WTC11 (cell line): ENCODE results near the gene AGAP1. TPM values are rescaled to one million over a fixed set of nuclear protein-coding genes. Genes with fewer than 3 reads are reported as not detected.

Experiments
- ATAC-seq: fragments of 200-7000 bp; cut with Tn5 transposase; 2 replicates; pipeline ENCODE4 v1.10.0; 2021; ENCODE audit warnings: mild to moderate bottlenecking, moderate library complexity
- CTCF ChIA-PET: fragments of 300-600 bp; sonication (Branson Sonifier 250); formaldehyde crosslinking; loops from one replicate; lab custom pipeline; 2021; ENCODE audit warnings: antibody characterized with exemption; lab: Charles Lee
- POLR2A ChIA-PET: fragments of 350-600 bp; sonication (Branson Sonifier 250); formaldehyde crosslinking; loops from one replicate; lab custom pipeline; 2021; ENCODE audit warnings: antibody characterized with exemption; lab: Charles Lee
- DNase-seq: peaks from one replicate; pipeline ENCODE4 v3.0.0; 2021; ENCODE audit warnings: low spot score
- H3K27ac Mint-ChIP-seq: 2 replicates; pipeline ENCODE4 v1.8.0; 2021; ENCODE audit warnings: mixed read lengths
- H3K27me3 Mint-ChIP-seq: 2 replicates; pipeline ENCODE4 v1.8.0; 2021; ENCODE audit warnings: low read depth, mild to moderate bottlenecking, moderate library complexity, mixed read lengths
- H3K36me3 Mint-ChIP-seq: 2 replicates; pipeline ENCODE4 v1.8.0; 2021; ENCODE audit warnings: mixed read lengths
- H3K4me1 Mint-ChIP-seq: 2 replicates; pipeline ENCODE4 v1.8.0; 2022; ENCODE audit warnings: mixed read lengths
- H3K4me3 Mint-ChIP-seq: 2 replicates; pipeline ENCODE4 v1.8.0; 2021; ENCODE audit warnings: mild to moderate bottlenecking, moderate library complexity, mixed read lengths
- H3K9me3 Mint-ChIP-seq: 2 replicates; pipeline ENCODE4 v1.8.0; 2021; ENCODE audit warnings: mixed read lengths
- CREM ChIP-seq: sonication (generic); formaldehyde crosslinking; IDR thresholded peaks from 2 replicates; pipeline ENCODE4 v1.8.1; 2022; ENCODE audit warnings: mild to moderate bottlenecking, missing genetic modification reagents, moderate library complexity
- ELF4 ChIP-seq: sonication (generic); formaldehyde crosslinking; IDR thresholded peaks from 2 replicates; pipeline ENCODE4 v1.8.1; 2022; ENCODE audit warnings: low read depth, mild to moderate bottlenecking, moderate library complexity, missing genetic modification reagents
- EMX1 ChIP-seq: fragments of 250-450 bp; sonication (Bioruptor Pico); IDR thresholded peaks from 2 replicates; pipeline ENCODE4 v1.8.0; 2021; ENCODE audit warnings: mild to moderate bottlenecking
- ESRRA ChIP-seq: sonication (generic); formaldehyde crosslinking; IDR thresholded peaks from 2 replicates; pipeline ENCODE4 v1.8.1; 2022; ENCODE audit warnings: mild to moderate bottlenecking, missing genetic modification reagents, borderline replicate concordance
- HMGA2 ChIP-seq: fragments of 250-450 bp; sonication (Bioruptor Pico); IDR thresholded peaks from 2 replicates; pipeline ENCODE4 v1.4.0; 2021; ENCODE audit warnings: mild to moderate bottlenecking, moderate library complexity
- JAZF1 ChIP-seq: fragments of 250-450 bp; sonication (Bioruptor Pico); IDR thresholded peaks from 2 replicates; pipeline ENCODE4 v1.9.0; 2021; ENCODE audit warnings: moderate library complexity, mild to moderate bottlenecking, inconsistent platforms
- NFYB ChIP-seq: sonication (generic); formaldehyde crosslinking; conservative IDR thresholded peaks from 2 replicates; pipeline ENCODE4 v1.8.0; 2022; ENCODE audit warnings: low read depth, missing genetic modification reagents
- NR1H2 ChIP-seq: sonication (generic); formaldehyde crosslinking; IDR thresholded peaks from 2 replicates; pipeline ENCODE4 v1.9.0; 2021; ENCODE audit warnings: mild to moderate bottlenecking, moderate library complexity, missing genetic modification reagents
- NR3C1 ChIP-seq: sonication (generic); formaldehyde crosslinking; conservative IDR thresholded peaks from 2 replicates; pipeline ENCODE4 v1.8.1; 2023; ENCODE audit warnings: low read depth, mild to moderate bottlenecking, missing genetic modification reagents
- RELA ChIP-seq: sonication (generic); formaldehyde crosslinking; IDR thresholded peaks from 2 replicates; pipeline ENCODE4 v1.8.1; 2022; ENCODE audit warnings: missing genetic modification reagents, mild to moderate bottlenecking, borderline replicate concordance
- SMAD3 ChIP-seq: sonication (generic); formaldehyde crosslinking; IDR thresholded peaks from 2 replicates; pipeline ENCODE4 v1.8.0; 2022; ENCODE audit warnings: missing genetic modification reagents, mild to moderate bottlenecking, borderline replicate concordance
- TEAD4 ChIP-seq: sonication (generic); formaldehyde crosslinking; IDR thresholded peaks from 2 replicates; pipeline ENCODE4 v1.8.0; 2022; ENCODE audit warnings: mild to moderate bottlenecking, missing genetic modification reagents
- ZNF423 ChIP-seq: fragments of 250-450 bp; sonication (Bioruptor Pico); IDR thresholded peaks from 2 replicates; pipeline ENCODE4 v2.1.2; 2022; ENCODE audit warnings: mild to moderate bottlenecking, moderate library complexity
- ZNF671 ChIP-seq: fragments of 250-450 bp; sonication (Bioruptor Pico); IDR thresholded peaks from 2 replicates; pipeline ENCODE4 v1.8.0; 2021; ENCODE audit warnings: mild to moderate bottlenecking
- total RNA-seq: library from RNA; stranded (reverse); gene quantifications from 3 replicates; pipeline ENCODE4 v1.2.3, GENCODE V29; 2021
- TF ChIP-seq, protein P1 (sequence below): sonication (generic); formaldehyde crosslinking; conservative IDR thresholded peaks from 2 replicates; pipeline ENCODE4 v1.8.1; 2022; ENCODE audit warnings: mild to moderate bottlenecking, missing genetic modification reagents
- TF ChIP-seq, protein P2 (sequence below): sonication (generic); formaldehyde crosslinking; IDR thresholded peaks from 2 replicates; pipeline ENCODE4 v1.8.0; 2022; ENCODE audit warnings: mild to moderate bottlenecking, missing genetic modification reagents
- TF ChIP-seq, protein P3 (sequence below): sonication (generic); formaldehyde crosslinking; IDR thresholded peaks from 2 replicates; pipeline ENCODE4 v1.8.1; 2023; ENCODE audit warnings: mild to moderate bottlenecking, missing genetic modification reagents
- TF ChIP-seq, protein P4 (sequence below): sonication (generic); formaldehyde crosslinking; IDR thresholded peaks from 2 replicates; pipeline ENCODE4 v1.8.1; 2022; ENCODE audit warnings: low read depth, missing genetic modification reagents, borderline replicate concordance
- TF ChIP-seq, protein P5 (sequence below): sonication (generic); formaldehyde crosslinking; IDR thresholded peaks from 2 replicates; pipeline ENCODE4 v1.8.1; 2023; ENCODE audit warnings: mild to moderate bottlenecking, missing genetic modification reagents, moderate library complexity
- TF ChIP-seq, protein P6 (sequence below): sonication (generic); formaldehyde crosslinking; IDR thresholded peaks from 2 replicates; pipeline ENCODE4 v1.8.0; 2022; ENCODE audit warnings: missing genetic modification reagents

Gene AGAP1
- total RNA-seq, 1 experiment from 2014 or later: 49.3 TPM

DNA sequence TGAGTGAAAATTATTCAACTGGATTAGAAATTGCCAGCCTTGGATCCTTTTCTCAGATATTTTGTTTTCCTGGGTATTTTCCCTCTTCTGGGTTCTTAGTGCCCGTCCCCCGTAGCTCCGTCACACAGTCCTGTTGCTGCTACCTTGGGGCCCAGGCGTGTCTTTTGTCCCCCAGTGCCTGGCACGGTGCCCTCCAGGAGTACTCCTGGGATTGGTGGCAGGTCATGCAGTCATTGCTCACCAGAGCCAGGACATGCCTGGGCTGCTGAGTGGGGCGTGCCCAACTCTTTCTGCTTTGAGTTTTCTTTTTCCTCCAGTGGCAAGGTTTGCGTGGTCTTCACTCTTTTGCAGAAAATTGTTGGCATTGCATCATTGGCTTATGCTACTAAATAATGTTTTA lies 275.2 kb downstream of the AGAP1 start (continued):
- TF ChIP-seq ELF4 (CRISPR knock-in tag) (no peak), NR1H2 (no peak), TEAD4 (CRISPR knock-in tag) (no peak), ZNF423 (CRISPR knock-in tag) (no peak), CREM (CRISPR knock-in tag) (no peak), SMAD3 (CRISPR knock-in tag) (no peak), EMX1 (CRISPR knock-in tag) (no peak)
- TF ChIP-seq, protein P1, sequence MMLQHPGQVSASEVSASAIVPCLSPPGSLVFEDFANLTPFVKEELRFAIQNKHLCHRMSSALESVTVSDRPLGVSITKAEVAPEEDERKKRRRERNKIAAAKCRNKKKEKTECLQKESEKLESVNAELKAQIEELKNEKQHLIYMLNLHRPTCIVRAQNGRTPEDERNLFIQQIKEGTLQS (CRISPR knock-in tag): no peak
- TF ChIP-seq, protein P2, sequence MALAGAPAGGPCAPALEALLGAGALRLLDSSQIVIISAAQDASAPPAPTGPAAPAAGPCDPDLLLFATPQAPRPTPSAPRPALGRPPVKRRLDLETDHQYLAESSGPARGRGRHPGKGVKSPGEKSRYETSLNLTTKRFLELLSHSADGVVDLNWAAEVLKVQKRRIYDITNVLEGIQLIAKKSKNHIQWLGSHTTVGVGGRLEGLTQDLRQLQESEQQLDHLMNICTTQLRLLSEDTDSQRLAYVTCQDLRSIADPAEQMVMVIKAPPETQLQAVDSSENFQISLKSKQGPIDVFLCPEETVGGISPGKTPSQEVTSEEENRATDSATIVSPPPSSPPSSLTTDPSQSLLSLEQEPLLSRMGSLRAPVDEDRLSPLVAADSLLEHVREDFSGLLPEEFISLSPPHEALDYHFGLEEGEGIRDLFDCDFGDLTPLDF: no peak
- TF ChIP-seq, protein P3, sequence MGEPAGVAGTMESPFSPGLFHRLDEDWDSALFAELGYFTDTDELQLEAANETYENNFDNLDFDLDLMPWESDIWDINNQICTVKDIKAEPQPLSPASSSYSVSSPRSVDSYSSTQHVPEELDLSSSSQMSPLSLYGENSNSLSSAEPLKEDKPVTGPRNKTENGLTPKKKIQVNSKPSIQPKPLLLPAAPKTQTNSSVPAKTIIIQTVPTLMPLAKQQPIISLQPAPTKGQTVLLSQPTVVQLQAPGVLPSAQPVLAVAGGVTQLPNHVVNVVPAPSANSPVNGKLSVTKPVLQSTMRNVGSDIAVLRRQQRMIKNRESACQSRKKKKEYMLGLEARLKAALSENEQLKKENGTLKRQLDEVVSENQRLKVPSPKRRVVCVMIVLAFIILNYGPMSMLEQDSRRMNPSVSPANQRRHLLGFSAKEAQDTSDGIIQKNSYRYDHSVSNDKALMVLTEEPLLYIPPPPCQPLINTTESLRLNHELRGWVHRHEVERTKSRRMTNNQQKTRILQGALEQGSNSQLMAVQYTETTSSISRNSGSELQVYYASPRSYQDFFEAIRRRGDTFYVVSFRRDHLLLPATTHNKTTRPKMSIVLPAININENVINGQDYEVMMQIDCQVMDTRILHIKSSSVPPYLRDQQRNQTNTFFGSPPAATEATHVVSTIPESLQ (CRISPR knock-in tag): no peak

DNA sequence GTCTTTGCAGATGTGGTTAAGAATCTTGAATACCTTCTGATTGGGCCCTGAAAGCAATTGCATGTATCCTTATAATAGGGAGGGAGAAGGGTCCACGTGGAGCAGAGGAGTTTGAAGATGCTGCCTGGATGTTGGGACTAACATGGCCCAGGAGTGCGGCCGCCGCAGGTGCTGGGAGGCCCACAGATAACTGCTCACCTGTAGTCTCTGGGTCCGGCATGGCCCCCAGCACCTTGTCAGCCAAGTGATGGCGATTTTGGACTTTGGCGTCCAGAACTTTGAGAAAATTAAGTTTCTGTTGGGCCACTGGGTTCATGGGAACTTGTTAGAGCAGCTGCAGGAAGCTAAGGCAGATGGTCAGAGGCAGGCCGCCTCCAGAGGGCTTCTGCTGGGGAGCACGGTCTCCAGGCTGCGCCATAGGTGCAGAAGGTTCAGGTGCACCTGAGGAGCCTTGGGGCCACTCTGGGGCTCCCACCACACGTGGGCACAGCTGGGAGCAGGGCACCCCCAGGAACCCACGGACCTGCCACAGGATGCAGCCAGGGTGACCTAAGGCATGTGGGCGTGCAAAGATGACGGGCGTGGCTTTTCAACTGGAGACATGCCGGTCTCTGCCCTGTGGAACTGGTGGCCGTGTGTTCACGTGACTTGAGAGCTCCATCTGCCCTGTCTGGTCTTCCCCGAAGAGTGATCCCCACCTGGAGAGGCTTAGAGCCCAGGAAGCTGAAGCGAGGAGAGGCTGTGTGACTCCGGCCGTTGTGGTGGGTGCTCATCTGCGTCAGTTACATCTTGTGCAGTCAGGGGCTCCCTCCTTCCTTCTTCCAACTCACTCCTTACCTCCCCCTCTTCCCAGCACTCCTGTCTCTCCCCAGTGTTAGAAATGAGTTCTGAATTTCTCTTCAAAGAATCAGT lies 277.3 kb downstream of the AGAP1 start:
- ATAC-seq (no peak), DNase-seq (no peak)
- no peaks in the 10 kb centered on the region for H3K9me3 Mint-ChIP-seq
- H3K27ac Mint-ChIP-seq: no peak overlapping the region
- H3K4me1 Mint-ChIP-seq: peaks cover 27% of the 10 kb centered on the region
- no peak overlapping the region for H3K4me3 Mint-ChIP-seq
- ChIA-PET CTCF (interaction anchor here (0.7 to 1.0 kb wide), 2 partner anchors 329 to 406 kb away, joined by 3 read pairs; no protein-coding TSS in a partner anchor), POLR2A (interaction anchor here (0.6 kb wide), 1 partner anchor 156 kb away, joined by 3 read pairs; no protein-coding TSS in a partner anchor)
- TF ChIP-seq, protein P4, sequence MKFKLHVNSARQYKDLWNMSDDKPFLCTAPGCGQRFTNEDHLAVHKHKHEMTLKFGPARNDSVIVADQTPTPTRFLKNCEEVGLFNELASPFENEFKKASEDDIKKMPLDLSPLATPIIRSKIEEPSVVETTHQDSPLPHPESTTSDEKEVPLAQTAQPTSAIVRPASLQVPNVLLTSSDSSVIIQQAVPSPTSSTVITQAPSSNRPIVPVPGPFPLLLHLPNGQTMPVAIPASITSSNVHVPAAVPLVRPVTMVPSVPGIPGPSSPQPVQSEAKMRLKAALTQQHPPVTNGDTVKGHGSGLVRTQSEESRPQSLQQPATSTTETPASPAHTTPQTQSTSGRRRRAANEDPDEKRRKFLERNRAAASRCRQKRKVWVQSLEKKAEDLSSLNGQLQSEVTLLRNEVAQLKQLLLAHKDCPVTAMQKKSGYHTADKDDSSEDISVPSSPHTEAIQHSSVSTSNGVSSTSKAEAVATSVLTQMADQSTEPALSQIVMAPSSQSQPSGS (CRISPR knock-in tag): no peak
- TF ChIP-seq, protein P5, sequence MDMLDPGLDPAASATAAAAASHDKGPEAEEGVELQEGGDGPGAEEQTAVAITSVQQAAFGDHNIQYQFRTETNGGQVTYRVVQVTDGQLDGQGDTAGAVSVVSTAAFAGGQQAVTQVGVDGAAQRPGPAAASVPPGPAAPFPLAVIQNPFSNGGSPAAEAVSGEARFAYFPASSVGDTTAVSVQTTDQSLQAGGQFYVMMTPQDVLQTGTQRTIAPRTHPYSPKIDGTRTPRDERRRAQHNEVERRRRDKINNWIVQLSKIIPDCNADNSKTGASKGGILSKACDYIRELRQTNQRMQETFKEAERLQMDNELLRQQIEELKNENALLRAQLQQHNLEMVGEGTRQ: no peak
- TF ChIP-seq RELA (CRISPR knock-in tag) (no peak), ZNF671 (no peak)
- peaks cover 8% of the 10 kb centered on the region; the same call in 1 of the 2 replicates for H3K36me3 Mint-ChIP-seq
- no peaks in the 10 kb centered on the region for H3K27me3 Mint-ChIP-seq

DNA sequence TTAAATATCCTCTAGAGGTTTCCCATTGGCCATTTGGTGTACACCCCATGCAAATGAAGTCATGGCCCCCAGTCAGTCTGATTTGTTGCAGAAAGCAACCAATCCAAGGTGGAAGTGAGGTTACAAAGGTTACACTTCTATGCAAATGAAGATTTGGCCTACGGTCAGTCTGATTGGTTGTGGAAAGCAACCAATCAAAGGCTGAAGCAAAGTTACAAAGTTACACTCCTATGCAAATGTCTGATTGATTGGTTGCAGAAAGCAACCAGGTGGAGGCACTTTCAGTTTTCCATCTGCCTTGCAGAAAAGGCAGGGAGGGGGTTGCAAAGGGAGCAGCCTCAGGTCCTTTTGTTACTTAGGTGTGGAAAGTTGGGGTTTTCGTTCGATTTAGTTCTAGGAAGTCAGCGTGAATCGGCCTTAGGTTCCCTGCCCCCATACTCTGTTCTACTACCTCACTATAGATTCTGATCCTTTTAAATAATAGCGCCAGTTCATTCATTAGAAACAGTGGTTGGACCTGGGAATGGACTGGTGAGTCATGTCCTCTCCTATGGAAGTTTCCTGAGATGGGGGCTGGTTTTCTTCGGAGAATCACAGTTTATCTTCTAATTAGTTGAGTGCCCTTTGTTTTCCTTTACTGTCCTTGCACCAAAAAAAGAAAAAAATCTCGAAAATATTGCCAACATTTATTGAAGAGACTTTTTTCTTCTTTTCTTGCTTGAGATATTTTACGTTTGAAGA lies 279.5 kb downstream of the AGAP1 start:
- peak; percentile 74 for ATAC-seq
- no peak overlapping the region for H3K27ac Mint-ChIP-seq
- CTCF ChIA-PET: no interaction called here

More for the DNA sequence above, 279.5 kb downstream of the AGAP1 start:
- peaks cover 8% of the 10 kb centered on the region; the same call in 1 of the 2 replicates for H3K36me3 Mint-ChIP-seq
- POLR2A ChIA-PET: no interaction called here
- TF ChIP-seq RELA (CRISPR knock-in tag): no peak
- no peak for TF ChIP-seq NR3C1 (CRISPR knock-in tag)
- TF ChIP-seq HMGA2 (CRISPR knock-in tag): no peak
- no peak for TF ChIP-seq ESRRA (CRISPR knock-in tag)
- TF ChIP-seq, protein P6, sequence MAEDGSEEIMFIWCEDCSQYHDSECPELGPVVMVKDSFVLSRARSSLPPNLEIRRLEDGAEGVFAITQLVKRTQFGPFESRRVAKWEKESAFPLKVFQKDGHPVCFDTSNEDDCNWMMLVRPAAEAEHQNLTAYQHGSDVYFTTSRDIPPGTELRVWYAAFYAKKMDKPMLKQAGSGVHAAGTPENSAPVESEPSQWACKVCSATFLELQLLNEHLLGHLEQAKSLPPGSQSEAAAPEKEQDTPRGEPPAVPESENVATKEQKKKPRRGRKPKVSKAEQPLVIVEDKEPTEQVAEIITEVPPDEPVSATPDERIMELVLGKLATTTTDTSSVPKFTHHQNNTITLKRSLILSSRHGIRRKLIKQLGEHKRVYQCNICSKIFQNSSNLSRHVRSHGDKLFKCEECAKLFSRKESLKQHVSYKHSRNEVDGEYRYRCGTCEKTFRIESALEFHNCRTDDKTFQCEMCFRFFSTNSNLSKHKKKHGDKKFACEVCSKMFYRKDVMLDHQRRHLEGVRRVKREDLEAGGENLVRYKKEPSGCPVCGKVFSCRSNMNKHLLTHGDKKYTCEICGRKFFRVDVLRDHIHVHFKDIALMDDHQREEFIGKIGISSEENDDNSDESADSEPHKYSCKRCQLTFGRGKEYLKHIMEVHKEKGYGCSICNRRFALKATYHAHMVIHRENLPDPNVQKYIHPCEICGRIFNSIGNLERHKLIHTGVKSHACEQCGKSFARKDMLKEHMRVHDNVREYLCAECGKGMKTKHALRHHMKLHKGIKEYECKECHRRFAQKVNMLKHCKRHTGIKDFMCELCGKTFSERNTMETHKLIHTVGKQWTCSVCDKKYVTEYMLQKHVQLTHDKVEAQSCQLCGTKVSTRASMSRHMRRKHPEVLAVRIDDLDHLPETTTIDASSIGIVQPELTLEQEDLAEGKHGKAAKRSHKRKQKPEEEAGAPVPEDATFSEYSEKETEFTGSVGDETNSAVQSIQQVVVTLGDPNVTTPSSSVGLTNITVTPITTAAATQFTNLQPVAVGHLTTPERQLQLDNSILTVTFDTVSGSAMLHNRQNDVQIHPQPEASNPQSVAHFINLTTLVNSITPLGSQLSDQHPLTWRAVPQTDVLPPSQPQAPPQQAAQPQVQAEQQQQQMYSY (CRISPR knock-in tag): no peak
- no peak for TF ChIP-seq JAZF1 (CRISPR knock-in tag)
- peak; percentile 64 for TF ChIP-seq NFYB (CRISPR knock-in tag)
- no peak for TF ChIP-seq SMAD3 (CRISPR knock-in tag)
- TF ChIP-seq, all 79 proteins: peak for 1
- H3K9me3 Mint-ChIP-seq: no peaks in the 10 kb centered on the region
- no peak for DNase-seq
- H3K4me3 Mint-ChIP-seq: no peak overlapping the region
- no peaks in the 10 kb centered on the region for H3K27me3 Mint-ChIP-seq
- H3K4me1 Mint-ChIP-seq: peaks cover 27% of the 10 kb centered on the region
